Neural progenitor cell (in vitro differentiated cells): ENCODE results near the gene HDAC4. TPM values are rescaled to one million over a fixed set of nuclear protein-coding genes. Genes with fewer than 3 reads are reported as not detected.

ENCODE experiments used
- DNase-seq: peaks from one replicate; pipeline ENCODE4 v3.0.0-alpha.2; 2016; ENCODE audit warnings: low spot score
- H2AFZ ChIP-seq: fragments of 200-600 bp; sonication (generic); replicated peaks from 2 replicates; pipeline ENCODE4 v1.6.1; 2016; ENCODE audit warnings: antibody characterized with exemption
- H3F3A ChIP-seq: fragments of 200-600 bp; sonication (generic); 2 replicates; pipeline ENCODE4 v1.6.1; 2016; ENCODE audit warnings: antibody characterized with exemption, low read depth
- H3K27ac ChIP-seq: fragments of 200-600 bp; sonication (generic); 2 replicates; pipeline ENCODE4 v1.5.1; 2016; ENCODE audit warnings: mild to moderate bottlenecking
- H3K27me3 ChIP-seq: fragments of 200-600 bp; sonication (generic); 2 replicates; pipeline ENCODE4 v1.6.1; 2016; ENCODE audit warnings: mild to moderate bottlenecking, moderate library complexity
- H3K36me3 ChIP-seq: fragments of 200-600 bp; sonication (generic); 2 replicates; pipeline ENCODE4 v1.5.1; 2016
- H3K4me1 ChIP-seq: fragments of 200-600 bp; sonication (generic); 2 replicates; pipeline ENCODE4 v1.6.1; 2016; ENCODE audit warnings: mixed run types
- H3K4me2 ChIP-seq: fragments of 200-600 bp; sonication (generic); 2 replicates; pipeline ENCODE4 v1.6.1; 2016
- H3K4me3 ChIP-seq: fragments of 200-600 bp; sonication (generic); 2 replicates; pipeline ENCODE4 v1.5.1; 2016
- H3K79me2 ChIP-seq: fragments of 200-600 bp; sonication (generic); 2 replicates; pipeline ENCODE4 v1.6.1; 2016; ENCODE audit warnings: low read depth
- H3K9ac ChIP-seq: fragments of 200-600 bp; sonication (generic); 2 replicates; pipeline ENCODE4 v1.6.1; 2016
- H3K9me3 ChIP-seq: fragments of 200-600 bp; sonication (generic); 2 replicates; pipeline ENCODE4 v1.5.1; 2016; ENCODE audit warnings: low read depth
- H4K20me1 ChIP-seq: fragments of 200-600 bp; sonication (generic); 2 replicates; pipeline ENCODE4 v1.6.1; 2016; ENCODE audit warnings: low read depth
- H3K27ac Mint-ChIP-seq: 3 replicates; pipeline ENCODE4 v1.8.0; 2021; ENCODE audit warnings: mixed read lengths
- H3K27me3 Mint-ChIP-seq: 2 replicates; pipeline ENCODE4 v1.8.0; 2022; ENCODE audit warnings: low read depth, mild to moderate bottlenecking, inconsistent platforms, moderate library complexity, mixed read lengths; ENCODE audit not compliant: insufficient read depth
- H3K36me3 Mint-ChIP-seq: 3 replicates; pipeline ENCODE4 v1.8.0; 2021; ENCODE audit warnings: mixed read lengths
- H3K4me1 Mint-ChIP-seq: 3 replicates; pipeline ENCODE4 v1.8.0; 2021; ENCODE audit warnings: mixed read lengths
- H3K4me3 Mint-ChIP-seq: 3 replicates; pipeline ENCODE4 v1.8.0; 2021; ENCODE audit warnings: mild to moderate bottlenecking, moderate library complexity, mixed read lengths
- H3K9me3 Mint-ChIP-seq: 3 replicates; pipeline ENCODE4 v1.8.0; 2020; ENCODE audit warnings: mixed read lengths
- CTCF ChIP-seq: fragments of 200-600 bp; sonication (generic); IDR thresholded peaks from 2 replicates; pipeline ENCODE4 v1.5.1; 2017; ENCODE audit warnings: antibody characterized with exemption, mild to moderate bottlenecking
- EZH2 ChIP-seq: fragments of 200-600 bp; sonication (generic); IDR thresholded peaks from 2 replicates; pipeline ENCODE4 v1.6.1; 2017; ENCODE audit warnings: antibody characterized with exemption, mild to moderate bottlenecking, moderate library complexity
- EZH2phosphoT487 ChIP-seq: fragments of 200-600 bp; sonication (generic); IDR thresholded peaks from 2 replicates; pipeline ENCODE4 v1.6.1; 2017; ENCODE audit warnings: antibody characterized with exemption
- total RNA-seq: library from RNA; depleted of rRNA; stranded (reverse); fragments of >200 nt; gene quantifications from 2 replicates; pipeline ENCODE4 v1.2.3, GENCODE V29; 2015; ENCODE audit warnings: low replicate concordance

HDAC4 gene
- total RNA-seq, 1 donor from 2014 or later = 36.0 TPM

- no peak for DNase-seq
- no peaks in the 10 kb centered on the region for H3K9me3 Mint-ChIP-seq
- no peak overlapping the region for H3K27ac ChIP-seq
- no peaks in the 10 kb centered on the region for H3K9me3 ChIP-seq
- no peaks in the 10 kb centered on the region for H3K27me3 Mint-ChIP-seq
- no peaks in the 10 kb centered on the region for H3K4me1 Mint-ChIP-seq
- no peaks in the 10 kb centered on the region for H3F3A ChIP-seq
- no peaks in the 10 kb centered on the region for H3K36me3 ChIP-seq
- H3K4me2 ChIP-seq = no peak overlapping the region
- H3K9ac ChIP-seq = no peak overlapping the region
- H3K4me1 ChIP-seq = no peaks in the 10 kb centered on the region
- TF ChIP-seq EZH2 (no peak), CTCF (no peak), EZH2phosphoT487 (no peak)
- H3K36me3 Mint-ChIP-seq = peaks cover 16% of the 10 kb centered on the region
- H3K4me3 Mint-ChIP-seq = no peak overlapping the region
- no peaks in the 10 kb centered on the region for H3K79me2 ChIP-seq
- no peak overlapping the region for H3K4me3 ChIP-seq
- no peaks in the 10 kb centered on the region for H3K27me3 ChIP-seq
- no peaks in the 10 kb centered on the region for H4K20me1 ChIP-seq
- H2AFZ ChIP-seq = no peak overlapping the region
- no peak overlapping the region for H3K27ac Mint-ChIP-seq
Observed at GRCh38 chr2:239051891-239052445, 348.9 kb downstream of the HDAC4 start.

GRCh38 chr2:239050252-239050649, 350.6 kb downstream of the HDAC4 start:
- Histone ChIP-seq H3F3A (no peaks in the 10 kb centered on the region), H2AFZ (no peak overlapping the region), H3K9me3 (no peaks in the 10 kb centered on the region), H3K27me3 (no peaks in the 10 kb centered on the region), H3K79me2 (no peaks in the 10 kb centered on the region), H3K4me1 (no peaks in the 10 kb centered on the region), H3K36me3 (no peaks in the 10 kb centered on the region), H3K4me2 (no peak overlapping the region), H3K4me3 (no peak overlapping the region), H4K20me1 (no peaks in the 10 kb centered on the region), H3K27ac (no peak overlapping the region), H3K9ac (no peak overlapping the region)
- Mint-ChIP-seq H3K4me1 (no peaks in the 10 kb centered on the region), H3K27ac (no peak overlapping the region), H3K9me3 (no peaks in the 10 kb centered on the region), H3K36me3 (peaks cover 14% of the 10 kb centered on the region), H3K27me3 (no peaks in the 10 kb centered on the region), H3K4me3 (no peak overlapping the region)
- TF ChIP-seq CTCF = no peak
- TF ChIP-seq EZH2phosphoT487 = no peak
- TF ChIP-seq EZH2 = no peak
- no peak for DNase-seq

- no peaks in the 10 kb centered on the region for H3F3A ChIP-seq
- H3K27ac ChIP-seq = no peak overlapping the region
- no peak overlapping the region for H3K9ac ChIP-seq
- H3K79me2 ChIP-seq = no peaks in the 10 kb centered on the region
- no peak overlapping the region for H3K27ac Mint-ChIP-seq
- TF ChIP-seq CTCF = no peak
- TF ChIP-seq EZH2 = no peak
- no peak for TF ChIP-seq EZH2phosphoT487
- no peaks in the 10 kb centered on the region for H3K27me3 Mint-ChIP-seq
- no peak overlapping the region for H2AFZ ChIP-seq
- H3K36me3 ChIP-seq = no peaks in the 10 kb centered on the region
- peaks cover 11% of the 10 kb centered on the region for H3K36me3 Mint-ChIP-seq
- no peaks in the 10 kb centered on the region for H3K27me3 ChIP-seq
- H3K4me1 ChIP-seq = no peaks in the 10 kb centered on the region
- no peaks in the 10 kb centered on the region for H3K4me1 Mint-ChIP-seq
- H4K20me1 ChIP-seq = no peaks in the 10 kb centered on the region
- no peak overlapping the region for H3K4me3 ChIP-seq
- no peaks in the 10 kb centered on the region for H3K9me3 Mint-ChIP-seq
- H3K4me2 ChIP-seq = no peak overlapping the region
- H3K9me3 ChIP-seq = no peaks in the 10 kb centered on the region
- no peak overlapping the region for H3K4me3 Mint-ChIP-seq
- no peak for DNase-seq
Observed at GRCh38 chr2:239049421-239050251, 351.2 kb downstream of the HDAC4 start.
